SK-N-SH treated with all-trans-retinoic acid at 6 μM for 48 hours (cell line): ENCODE results near the gene BACH2.

Experiments used
- ATAC-seq: fragments of 200-7000 bp; cut with Tn5 transposase; 3 replicates; pipeline ENCODE4 v1.9.1; 2020; ENCODE audit warnings: mild to moderate bottlenecking, moderate library complexity
- ARNTL ChIP-seq: fragments of 450-650 bp; formaldehyde crosslinking; IDR thresholded peaks from 2 replicates; pipeline ENCODE4 v1.5.0; 2020; ENCODE audit warnings: low read depth, mild to moderate bottlenecking, moderate library complexity, borderline replicate concordance
- CSDC2 ChIP-seq: fragments of 250-450 bp; sonication (Bioruptor Pico); IDR thresholded peaks from 2 replicates; pipeline ENCODE4 v1.5.0; 2020; ENCODE audit warnings: mild to moderate bottlenecking, moderate library complexity
- OSR1 ChIP-seq: fragments of 250-450 bp; sonication (Bioruptor Pico); IDR thresholded peaks from 2 replicates; pipeline ENCODE4 v1.8.0; 2022; ENCODE audit warnings: moderate library complexity, mild to moderate bottlenecking, inconsistent platforms
- PPARA ChIP-seq: fragments of 250-450 bp; sonication (Bioruptor Pico); IDR thresholded peaks from 2 replicates; pipeline ENCODE4 v1.5.0; 2020; ENCODE audit warnings: mild to moderate bottlenecking, borderline replicate concordance
- RARB ChIP-seq: fragments of 250-450 bp; sonication (Bioruptor Pico); IDR thresholded peaks from 2 replicates; pipeline ENCODE4 v1.8.0; 2021; ENCODE audit warnings: mild to moderate bottlenecking, moderate library complexity
- SNAI2 ChIP-seq: fragments of 250-450 bp; sonication (Bioruptor Pico); IDR thresholded peaks from 2 replicates; pipeline ENCODE4 v1.5.0; 2020; ENCODE audit warnings: mild to moderate bottlenecking, moderate library complexity
- TCF4 ChIP-seq: fragments of 250-450 bp; sonication (Bioruptor Pico); IDR thresholded peaks from 2 replicates; pipeline ENCODE4 v1.8.0; 2021; ENCODE audit warnings: mild to moderate bottlenecking, moderate library complexity, borderline replicate concordance
- TOX ChIP-seq: fragments of 250-450 bp; sonication (Bioruptor Pico); IDR thresholded peaks from 2 replicates; pipeline ENCODE4 v1.8.0; 2021; ENCODE audit warnings: mild to moderate bottlenecking, moderate library complexity, borderline replicate concordance
- ZC3H10 ChIP-seq: fragments of 250-450 bp; sonication (Bioruptor Pico); IDR thresholded peaks from 2 replicates; pipeline ENCODE4 v1.5.1; 2021; ENCODE audit warnings: mild to moderate bottlenecking, moderate library complexity
- ZFP3 ChIP-seq: fragments of 250-450 bp; sonication (Bioruptor Pico); IDR thresholded peaks from 2 replicates; pipeline ENCODE4 v1.5.0; 2020; ENCODE audit warnings: mild to moderate bottlenecking, moderate library complexity
- ZFP30 ChIP-seq: fragments of 450-650 bp; formaldehyde crosslinking; IDR thresholded peaks from 2 replicates; pipeline ENCODE4 v1.5.0; 2022; ENCODE audit warnings: mild to moderate bottlenecking, moderate library complexity
- ZNF565 ChIP-seq: fragments of 450-650 bp; formaldehyde crosslinking; conservative IDR thresholded peaks from 2 replicates; pipeline ENCODE4 v1.5.0; 2020; ENCODE audit warnings: low read depth, mild to moderate bottlenecking, moderate library complexity
- ZNF70 ChIP-seq: fragments of 450-650 bp; formaldehyde crosslinking; IDR thresholded peaks from 2 replicates; pipeline ENCODE4 v1.5.0; 2020; ENCODE audit warnings: mild to moderate bottlenecking, moderate library complexity
- ZNF8 ChIP-seq: fragments of 450-650 bp; formaldehyde crosslinking; IDR thresholded peaks from 2 replicates; pipeline ENCODE4 v1.5.0; 2020; ENCODE audit warnings: mild to moderate bottlenecking, moderate library complexity
- TF ChIP-seq, protein P1 (sequence below): fragments of 250-450 bp; sonication (Bioruptor Pico); IDR thresholded peaks from 2 replicates; pipeline ENCODE4 v1.8.0; 2020; ENCODE audit warnings: mild to moderate bottlenecking, moderate library complexity, borderline replicate concordance
- TF ChIP-seq, protein P2 (sequence below): fragments of 250-450 bp; sonication (Bioruptor Pico); IDR thresholded peaks from 2 replicates; pipeline ENCODE4 v1.5.1; 2020; ENCODE audit warnings: low read depth, mild to moderate bottlenecking, moderate library complexity
- TF ChIP-seq, protein P3 (sequence below): fragments of 250-450 bp; sonication (Bioruptor Pico); IDR thresholded peaks from 2 replicates; pipeline ENCODE4 v1.8.0; 2021; ENCODE audit warnings: low read depth, mild to moderate bottlenecking, moderate library complexity, borderline replicate concordance
- TF ChIP-seq, protein P4 (sequence below): fragments of 250-450 bp; sonication (Bioruptor Pico); IDR thresholded peaks from 2 replicates; pipeline ENCODE4 v1.5.0; 2020; ENCODE audit warnings: mild to moderate bottlenecking, moderate library complexity
- TF ChIP-seq, protein P5 (sequence below): fragments of 250-450 bp; sonication (Bioruptor Pico); IDR thresholded peaks from 2 replicates; pipeline ENCODE4 v1.5.1; 2021; ENCODE audit warnings: mild to moderate bottlenecking, moderate library complexity

BACH2 gene

DNA sequence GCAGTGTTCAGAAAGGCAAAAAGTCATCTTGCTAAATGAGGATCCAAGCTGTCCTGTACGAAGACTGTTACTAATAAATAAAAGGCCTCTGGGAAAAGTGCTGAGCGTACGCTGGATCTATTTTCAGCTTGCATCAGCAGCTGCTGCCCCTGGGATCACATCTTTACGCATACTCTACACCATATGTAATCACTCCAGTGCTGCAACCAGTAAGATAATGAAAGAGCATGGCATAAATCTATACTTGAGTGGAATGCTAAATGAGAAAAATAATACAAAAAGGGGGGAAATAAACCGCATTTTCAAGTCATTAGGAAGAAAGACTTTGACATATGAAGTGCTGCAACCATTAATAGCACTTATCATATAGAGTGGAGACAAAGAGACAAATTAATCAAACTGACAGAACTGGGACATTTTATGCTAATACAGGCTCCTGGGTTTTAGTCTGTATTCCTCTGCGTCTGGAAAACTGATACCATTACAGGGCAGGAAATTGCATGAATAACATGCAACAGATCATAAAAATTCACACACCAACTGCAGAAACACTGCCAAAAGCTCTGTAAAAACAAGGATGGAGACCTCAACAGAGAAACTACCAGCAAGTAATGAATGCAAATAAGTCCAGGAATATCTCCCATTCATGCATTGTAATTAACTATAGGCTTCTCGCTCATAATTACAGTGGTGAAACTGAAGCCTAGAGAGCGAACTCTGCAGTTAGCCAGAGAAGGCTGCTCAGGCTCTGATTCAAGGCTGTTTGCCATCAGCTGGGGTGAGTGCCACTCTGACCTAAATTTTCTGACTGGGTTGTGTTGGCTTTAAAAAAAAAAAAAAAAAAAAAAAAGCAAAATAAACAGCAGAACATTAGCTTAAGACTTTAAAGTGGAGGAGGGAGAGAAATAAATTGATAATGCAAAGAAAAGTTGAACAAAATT, 318.6 kb downstream of the BACH2 start (continued):
- TF ChIP-seq ZC3H10 (0 out of 2 replicates have a peak, but pooled peaks have one; percentile 43), ZNF8 (CRISPR knock-in tag) (0 out of 2 replicates have a peak, but pooled peaks have one; percentile 39)
- TF ChIP-seq, protein P1, sequence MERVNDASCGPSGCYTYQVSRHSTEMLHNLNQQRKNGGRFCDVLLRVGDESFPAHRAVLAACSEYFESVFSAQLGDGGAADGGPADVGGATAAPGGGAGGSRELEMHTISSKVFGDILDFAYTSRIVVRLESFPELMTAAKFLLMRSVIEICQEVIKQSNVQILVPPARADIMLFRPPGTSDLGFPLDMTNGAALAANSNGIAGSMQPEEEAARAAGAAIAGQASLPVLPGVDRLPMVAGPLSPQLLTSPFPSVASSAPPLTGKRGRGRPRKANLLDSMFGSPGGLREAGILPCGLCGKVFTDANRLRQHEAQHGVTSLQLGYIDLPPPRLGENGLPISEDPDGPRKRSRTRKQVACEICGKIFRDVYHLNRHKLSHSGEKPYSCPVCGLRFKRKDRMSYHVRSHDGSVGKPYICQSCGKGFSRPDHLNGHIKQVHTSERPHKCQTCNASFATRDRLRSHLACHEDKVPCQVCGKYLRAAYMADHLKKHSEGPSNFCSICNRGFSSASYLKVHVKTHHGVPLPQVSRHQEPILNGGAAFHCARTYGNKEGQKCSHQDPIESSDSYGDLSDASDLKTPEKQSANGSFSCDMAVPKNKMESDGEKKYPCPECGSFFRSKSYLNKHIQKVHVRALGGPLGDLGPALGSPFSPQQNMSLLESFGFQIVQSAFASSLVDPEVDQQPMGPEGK (CRISPR knock-in tag), result peak; percentile 82

DNA sequence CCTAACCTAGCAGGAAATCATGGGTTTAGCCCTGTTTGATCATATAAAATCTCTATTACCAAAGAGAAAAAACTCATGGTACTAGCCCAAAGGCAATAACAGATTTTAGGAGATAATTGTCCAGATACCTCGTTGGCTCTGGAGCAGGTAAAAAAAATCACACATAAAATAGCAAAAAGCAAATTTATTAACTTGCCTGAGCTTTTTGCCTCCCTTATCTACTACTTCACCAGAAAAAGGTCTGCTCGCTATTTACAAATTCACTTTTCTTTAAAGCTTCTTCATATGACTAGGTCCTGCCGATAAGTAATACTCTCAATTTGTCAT, 320.0 kb downstream of the BACH2 start:
- TF ChIP-seq ZNF565 (CRISPR knock-in tag), result 0 out of 2 replicates have a peak, but pooled peaks have one; percentile 25
- TF ChIP-seq ZFP3 (CRISPR knock-in tag), result no peak
- no peak for ATAC-seq

DNA sequence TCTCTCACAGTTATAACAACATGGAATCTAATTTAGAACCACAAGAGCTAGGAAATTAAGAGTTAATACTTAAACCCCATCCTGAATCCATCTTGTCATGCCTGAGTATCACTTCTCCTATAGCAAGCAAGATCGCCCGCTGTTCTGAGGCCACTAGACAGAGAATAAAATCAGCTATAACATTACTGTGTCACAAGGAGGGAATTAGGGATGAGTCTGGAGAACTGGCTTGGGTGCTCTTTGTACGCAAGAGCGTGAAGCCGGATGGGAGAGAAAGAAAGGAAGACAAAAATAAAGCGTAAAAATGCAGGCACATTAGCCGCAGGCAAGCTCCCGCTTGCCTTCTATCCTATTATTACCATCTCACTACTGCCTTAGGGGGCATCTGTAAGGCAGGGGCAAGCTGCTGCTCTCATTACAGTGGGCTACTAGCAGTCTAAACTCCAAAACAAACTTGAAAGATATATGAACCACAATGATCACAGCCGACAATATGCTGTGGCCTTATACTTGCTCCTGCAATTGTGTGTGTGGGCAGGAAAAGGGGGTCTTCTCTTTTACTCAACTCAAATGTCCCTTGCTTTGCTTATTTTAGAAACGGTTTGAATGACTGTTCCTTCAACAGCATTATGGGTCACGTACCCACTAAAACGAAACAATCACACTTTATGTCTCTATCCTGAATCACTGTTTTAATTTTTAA, 320.5 kb downstream of the BACH2 start:
- TF ChIP-seq, protein P2, sequence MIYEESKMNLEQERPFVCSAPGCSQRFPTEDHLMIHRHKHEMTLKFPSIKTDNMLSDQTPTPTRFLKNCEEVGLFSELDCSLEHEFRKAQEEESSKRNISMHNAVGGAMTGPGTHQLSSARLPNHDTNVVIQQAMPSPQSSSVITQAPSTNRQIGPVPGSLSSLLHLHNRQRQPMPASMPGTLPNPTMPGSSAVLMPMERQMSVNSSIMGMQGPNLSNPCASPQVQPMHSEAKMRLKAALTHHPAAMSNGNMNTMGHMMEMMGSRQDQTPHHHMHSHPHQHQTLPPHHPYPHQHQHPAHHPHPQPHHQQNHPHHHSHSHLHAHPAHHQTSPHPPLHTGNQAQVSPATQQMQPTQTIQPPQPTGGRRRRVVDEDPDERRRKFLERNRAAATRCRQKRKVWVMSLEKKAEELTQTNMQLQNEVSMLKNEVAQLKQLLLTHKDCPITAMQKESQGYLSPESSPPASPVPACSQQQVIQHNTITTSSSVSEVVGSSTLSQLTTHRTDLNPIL (CRISPR knock-in tag), result no peak
- TF ChIP-seq TOX (CRISPR knock-in tag) (no peak), RARB (CRISPR knock-in tag) (no peak), ZNF8 (CRISPR knock-in tag) (no peak), TCF4 (CRISPR knock-in tag) (no peak), OSR1 (CRISPR knock-in tag) (no peak), CSDC2 (no peak), ZNF70 (CRISPR knock-in tag) (no peak), ZC3H10 (no peak), ARNTL (CRISPR knock-in tag) (no peak)
- TF ChIP-seq, protein P3, sequence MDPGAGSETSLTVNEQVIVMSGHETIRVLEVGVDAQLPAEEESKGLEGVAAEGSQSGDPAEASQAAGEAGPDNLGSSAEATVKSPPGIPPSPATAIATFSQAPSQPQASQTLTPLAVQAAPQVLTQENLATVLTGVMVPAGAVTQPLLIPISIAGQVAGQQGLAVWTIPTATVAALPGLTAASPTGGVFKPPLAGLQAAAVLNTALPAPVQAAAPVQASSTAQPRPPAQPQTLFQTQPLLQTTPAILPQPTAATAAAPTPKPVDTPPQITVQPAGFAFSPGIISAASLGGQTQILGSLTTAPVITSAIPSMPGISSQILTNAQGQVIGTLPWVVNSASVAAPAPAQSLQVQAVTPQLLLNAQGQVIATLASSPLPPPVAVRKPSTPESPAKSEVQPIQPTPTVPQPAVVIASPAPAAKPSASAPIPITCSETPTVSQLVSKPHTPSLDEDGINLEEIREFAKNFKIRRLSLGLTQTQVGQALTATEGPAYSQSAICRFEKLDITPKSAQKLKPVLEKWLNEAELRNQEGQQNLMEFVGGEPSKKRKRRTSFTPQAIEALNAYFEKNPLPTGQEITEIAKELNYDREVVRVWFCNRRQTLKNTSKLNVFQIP, result no peak
- ATAC-seq, result no peak

DNA sequence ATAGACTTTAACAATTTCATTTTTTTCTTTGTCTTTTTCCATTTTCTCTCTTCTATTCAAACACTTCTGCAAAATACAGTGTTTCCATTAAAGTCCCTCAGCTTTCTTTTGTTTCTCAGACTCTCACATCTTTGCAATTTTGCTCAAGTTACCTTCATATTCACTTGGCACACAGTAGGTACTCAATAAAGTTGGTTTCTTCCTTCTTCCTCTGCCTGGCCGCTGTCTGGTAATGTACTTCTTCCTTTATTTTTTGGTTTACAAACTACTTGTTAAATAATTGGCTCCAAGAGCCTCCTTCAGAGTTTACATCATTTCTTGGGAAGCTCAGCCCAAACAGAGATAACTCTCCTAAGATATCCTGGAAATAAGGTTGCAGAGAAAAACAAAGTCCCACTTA, 321.3 kb downstream of the BACH2 start:
- ATAC-seq, result no peak

More for the DNA sequence above, 321.3 kb downstream of the BACH2 start:
- TF ChIP-seq TOX (CRISPR knock-in tag) (no peak), PPARA (CRISPR knock-in tag) (no peak), SNAI2 (CRISPR knock-in tag) (no peak), TCF4 (CRISPR knock-in tag) (no peak), ZNF70 (CRISPR knock-in tag) (no peak), ZC3H10 (no peak), ZFP3 (CRISPR knock-in tag) (no peak), ZNF565 (CRISPR knock-in tag) (no peak), ZNF8 (CRISPR knock-in tag) (no peak), RARB (CRISPR knock-in tag) (no peak), ARNTL (CRISPR knock-in tag) (no peak), ZFP30 (CRISPR knock-in tag) (no peak)
- TF ChIP-seq, protein P3, result no peak
- TF ChIP-seq, protein P4, sequence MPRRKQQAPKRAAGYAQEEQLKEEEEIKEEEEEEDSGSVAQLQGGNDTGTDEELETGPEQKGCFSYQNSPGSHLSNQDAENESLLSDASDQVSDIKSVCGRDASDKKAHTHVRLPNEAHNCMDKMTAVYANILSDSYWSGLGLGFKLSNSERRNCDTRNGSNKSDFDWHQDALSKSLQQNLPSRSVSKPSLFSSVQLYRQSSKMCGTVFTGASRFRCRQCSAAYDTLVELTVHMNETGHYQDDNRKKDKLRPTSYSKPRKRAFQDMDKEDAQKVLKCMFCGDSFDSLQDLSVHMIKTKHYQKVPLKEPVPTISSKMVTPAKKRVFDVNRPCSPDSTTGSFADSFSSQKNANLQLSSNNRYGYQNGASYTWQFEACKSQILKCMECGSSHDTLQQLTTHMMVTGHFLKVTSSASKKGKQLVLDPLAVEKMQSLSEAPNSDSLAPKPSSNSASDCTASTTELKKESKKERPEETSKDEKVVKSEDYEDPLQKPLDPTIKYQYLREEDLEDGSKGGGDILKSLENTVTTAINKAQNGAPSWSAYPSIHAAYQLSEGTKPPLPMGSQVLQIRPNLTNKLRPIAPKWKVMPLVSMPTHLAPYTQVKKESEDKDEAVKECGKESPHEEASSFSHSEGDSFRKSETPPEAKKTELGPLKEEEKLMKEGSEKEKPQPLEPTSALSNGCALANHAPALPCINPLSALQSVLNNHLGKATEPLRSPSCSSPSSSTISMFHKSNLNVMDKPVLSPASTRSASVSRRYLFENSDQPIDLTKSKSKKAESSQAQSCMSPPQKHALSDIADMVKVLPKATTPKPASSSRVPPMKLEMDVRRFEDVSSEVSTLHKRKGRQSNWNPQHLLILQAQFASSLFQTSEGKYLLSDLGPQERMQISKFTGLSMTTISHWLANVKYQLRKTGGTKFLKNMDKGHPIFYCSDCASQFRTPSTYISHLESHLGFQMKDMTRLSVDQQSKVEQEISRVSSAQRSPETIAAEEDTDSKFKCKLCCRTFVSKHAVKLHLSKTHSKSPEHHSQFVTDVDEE (CRISPR knock-in tag), result no peak
- TF ChIP-seq, protein P5, sequence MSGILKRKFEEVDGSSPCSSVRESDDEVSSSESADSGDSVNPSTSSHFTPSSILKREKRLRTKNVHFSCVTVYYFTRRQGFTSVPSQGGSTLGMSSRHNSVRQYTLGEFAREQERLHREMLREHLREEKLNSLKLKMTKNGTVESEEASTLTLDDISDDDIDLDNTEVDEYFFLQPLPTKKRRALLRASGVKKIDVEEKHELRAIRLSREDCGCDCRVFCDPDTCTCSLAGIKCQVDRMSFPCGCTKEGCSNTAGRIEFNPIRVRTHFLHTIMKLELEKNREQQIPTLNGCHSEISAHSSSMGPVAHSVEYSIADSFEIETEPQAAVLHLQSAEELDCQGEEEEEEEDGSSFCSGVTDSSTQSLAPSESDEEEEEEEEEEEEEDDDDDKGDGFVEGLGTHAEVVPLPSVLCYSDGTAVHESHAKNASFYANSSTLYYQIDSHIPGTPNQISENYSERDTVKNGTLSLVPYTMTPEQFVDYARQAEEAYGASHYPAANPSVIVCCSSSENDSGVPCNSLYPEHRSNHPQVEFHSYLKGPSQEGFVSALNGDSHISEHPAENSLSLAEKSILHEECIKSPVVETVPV (CRISPR knock-in tag), result no peak
- TF ChIP-seq, protein P1 (CRISPR knock-in tag), result no peak
- TF ChIP-seq, all 23 proteins: peak for 0
